ENCODE data around the gene STARD13.

GRCh38 chr13:33128134-33128533, 157.4 kb downstream of the STARD13 start:
- TF ChIP-seq CTCF (IDR thresholded peaks at IDR 0.05) = no peak
- no peak for TF ChIP-seq EZH2 (IDR thresholded peaks at IDR 0.05; ENCODE audit: borderline replicate concordance, insufficient read depth, low read depth, low read length, poor library complexity, severe bottlenecking)

Measured in B cell (primary cell).